Ishikawa (cell line): ENCODE data around the gene NRXN3.

Experiments
- CEBPB ChIP-seq: IDR thresholded peaks from 2 replicates; pipeline ENCODE4 v1.6.1; 2012
- CREB1 ChIP-seq: IDR thresholded peaks from 2 replicates; pipeline ENCODE4 v1.6.1; 2012; ENCODE audit warnings: low read depth
- EGR1 ChIP-seq: IDR thresholded peaks from 2 replicates; pipeline ENCODE4 v1.6.1; 2012
- EP300 ChIP-seq: IDR thresholded peaks from 2 replicates; pipeline ENCODE4 v1.6.1; 2012; ENCODE audit warnings: borderline replicate concordance
- FOXM1 ChIP-seq: IDR thresholded peaks from 2 replicates; pipeline ENCODE4 v1.6.1; 2012; ENCODE audit warnings: low read depth, borderline replicate concordance
- MAX ChIP-seq: IDR thresholded peaks from 2 replicates; pipeline ENCODE4 v1.6.1; 2012
- NFIC ChIP-seq: IDR thresholded peaks from 2 replicates; pipeline ENCODE4 v1.6.1; 2012
- RAD21 ChIP-seq: IDR thresholded peaks from 2 replicates; pipeline ENCODE4 v1.6.1; 2012; ENCODE audit warnings: low read depth
- REST ChIP-seq: IDR thresholded peaks from 2 replicates; pipeline ENCODE4 v1.6.1; 2012; ENCODE audit warnings: low read depth, mild to moderate bottlenecking
- TAF1 ChIP-seq: IDR thresholded peaks from 2 replicates; pipeline ENCODE4 v1.6.1; 2012; ENCODE audit warnings: low read depth, mild to moderate bottlenecking
- TCF12 ChIP-seq: IDR thresholded peaks from 2 replicates; pipeline ENCODE4 v1.6.1; 2012; ENCODE audit warnings: low read depth
- TEAD4 ChIP-seq: IDR thresholded peaks from 2 replicates; pipeline ENCODE4 v1.6.1; 2012
- USF1 ChIP-seq: IDR thresholded peaks from 2 replicates; pipeline ENCODE4 v1.6.1; 2012
- YY1 ChIP-seq: IDR thresholded peaks from 2 replicates; pipeline ENCODE4 v1.6.1; 2012; ENCODE audit warnings: low read depth
- ZBTB7A ChIP-seq: IDR thresholded peaks from 2 replicates; pipeline ENCODE4 v1.6.1; 2012; ENCODE audit warnings: low read depth

Gene NRXN3

GRCh38 chr14:79602045-79602444, 1431.9 kb downstream of the NRXN3 start:
- no peak for TF ChIP-seq MAX
- no peak for TF ChIP-seq TAF1
- TF ChIP-seq FOXM1, result no peak
- TF ChIP-seq USF1, result no peak
- no peak for TF ChIP-seq YY1
- no peak for TF ChIP-seq EGR1
- TF ChIP-seq NFIC, result no peak
- no peak for TF ChIP-seq TEAD4
- no peak for TF ChIP-seq EP300
- TF ChIP-seq REST, result no peak
- no peak for TF ChIP-seq CREB1
- no peak for TF ChIP-seq TCF12
- TF ChIP-seq ZBTB7A, result no peak
- TF ChIP-seq CEBPB, result no peak
- TF ChIP-seq RAD21, result no peak

- TF ChIP-seq REST (no peak), CREB1 (no peak), YY1 (no peak), EGR1 (no peak)
Measured at GRCh38 chr14:79602742-79603141, 1432.6 kb downstream of the NRXN3 start.

GRCh38 chr14:79605849-79606248, 1435.7 kb downstream of the NRXN3 start:
- no peak for TF ChIP-seq MAX
- no peak for TF ChIP-seq REST
- no peak for TF ChIP-seq USF1
- TF ChIP-seq CREB1, result no peak
- no peak for TF ChIP-seq NFIC

GRCh38 chr14:79608446-79608845, 1438.3 kb downstream of the NRXN3 start:
- TF ChIP-seq REST, result no peak
- TF ChIP-seq FOXM1, result no peak
